ENCODE measurements around the gene KANK4.

Gene KANK4

GRCh38 chr1:62336995-62337705 is 17.9 kb upstream of the KANK4 start:
- DNase-seq: no peak
- no peak for ATAC-seq

DNA sequence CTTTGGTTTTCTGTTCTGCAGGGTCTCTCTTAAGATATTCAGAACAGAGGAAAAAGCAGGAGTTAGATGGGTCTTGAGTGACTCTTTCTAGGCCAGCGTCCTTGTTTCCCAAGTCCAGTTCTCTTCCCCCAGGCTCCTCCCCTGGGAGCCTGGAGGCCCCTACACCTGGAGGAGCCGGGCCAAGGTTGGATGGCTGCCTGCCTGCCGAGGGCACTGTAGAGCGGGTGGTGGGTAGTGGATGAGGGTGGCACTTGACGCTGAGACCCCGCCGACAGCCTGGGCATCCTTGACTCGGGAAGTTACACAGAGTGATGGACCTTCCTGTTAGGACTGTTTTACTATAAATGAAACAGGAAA is 17.4 kb upstream of the KANK4 start:
- no peak for ATAC-seq
- DNase-seq: no peak

DNA sequence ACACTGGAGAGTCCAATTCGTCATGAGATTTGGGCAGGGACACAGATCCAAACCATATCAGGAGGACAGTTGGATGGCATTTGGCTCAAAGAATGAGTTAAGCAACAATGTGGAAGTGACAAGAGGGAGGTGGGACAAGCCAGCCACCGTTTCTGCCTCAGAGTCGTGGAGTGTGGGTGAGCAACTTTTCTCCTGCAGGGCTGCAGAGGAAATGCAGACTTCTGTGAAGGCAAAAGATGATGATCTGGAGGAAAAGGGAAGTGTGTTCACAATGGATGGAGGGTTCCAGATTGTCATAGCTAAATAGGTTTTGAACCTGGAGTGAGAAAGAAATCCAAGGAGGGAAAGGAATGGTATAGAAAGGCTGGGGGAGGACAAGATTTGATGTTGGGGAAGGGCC is 16.4 kb upstream of the KANK4 start:
- no peak for DNase-seq
- ATAC-seq: no peak

GRCh38 chr1:62334434-62334985 is 15.3 kb upstream of the KANK4 start:
- DNase-seq (no peak), ATAC-seq (no peak)

- peak; percentile 8 for DNase-seq
- peak; percentile 66 for ATAC-seq
These were observed 14.2 kb upstream of the KANK4 start for GRCh38 chr1:62333441-62333840.

DNA sequence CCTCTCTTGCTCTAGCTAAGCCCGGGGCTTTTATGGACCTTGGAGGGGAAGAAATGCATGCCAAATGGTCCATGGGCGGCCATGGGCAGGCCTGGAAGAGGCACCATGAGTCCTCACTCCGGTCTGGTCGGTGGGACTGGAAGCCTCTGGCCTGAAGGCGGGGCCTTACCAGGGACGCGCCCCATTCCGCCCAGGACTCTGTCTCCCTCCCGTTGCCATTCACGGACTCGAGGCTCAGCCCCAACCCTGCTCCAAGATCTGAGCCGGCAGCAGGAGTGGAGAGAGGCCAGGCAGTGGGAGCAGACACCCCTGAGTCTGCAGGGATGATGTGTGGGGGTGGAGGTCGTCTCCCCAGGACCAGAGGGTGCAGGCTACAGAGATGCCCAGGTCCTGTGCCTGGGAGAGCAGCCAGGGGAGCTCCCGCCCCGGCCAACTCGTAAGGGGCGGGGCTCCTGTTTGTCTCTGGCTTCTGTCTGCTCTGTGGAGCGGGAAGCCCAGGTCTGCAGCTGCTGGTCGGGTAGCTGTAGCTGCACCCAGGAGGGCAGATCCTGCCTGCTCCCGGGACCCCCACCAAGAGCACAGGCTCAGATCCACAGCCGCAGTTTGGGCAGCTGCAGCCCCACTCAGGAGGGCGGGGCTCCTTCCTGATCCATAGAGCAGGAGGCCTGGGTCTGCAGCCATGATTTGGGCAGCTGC is 8.3 kb upstream of the KANK4 start:
- DNase-seq: no peak
- no peak for ATAC-seq

- DNase-seq (no peak), ATAC-seq (no peak)
These were observed 6.4 kb upstream of the KANK4 start for GRCh38 chr1:62325681-62326080.

GRCh38 chr1:62325081-62325480 is 5.8 kb upstream of the KANK4 start:
- DNase-seq (no peak), ATAC-seq (no peak)

DNA sequence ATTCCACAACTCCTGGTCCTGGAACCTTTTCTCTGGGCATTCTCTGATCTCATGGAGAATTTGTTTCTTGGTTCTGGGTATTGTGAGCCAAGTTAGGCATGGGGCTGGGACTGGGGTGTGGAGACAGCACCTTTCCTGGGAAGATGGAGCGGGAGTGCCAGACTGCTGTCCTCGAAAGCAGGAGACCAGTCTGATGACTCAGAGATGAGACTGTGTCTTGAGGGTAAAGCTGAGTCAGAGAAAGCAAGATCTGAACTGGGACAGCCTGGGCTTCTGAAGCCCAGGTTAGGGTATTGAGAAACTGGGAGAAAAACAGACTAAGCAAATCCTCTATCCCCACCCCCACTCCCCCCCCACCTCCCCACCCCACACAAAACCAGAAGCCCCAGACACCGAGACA is 2.2 kb upstream of the KANK4 start:
- ATAC-seq (peak; percentile 50), DNase-seq (no peak)

- ATAC-seq (no peak), DNase-seq (no peak)
These were observed 896 bp downstream of the KANK4 start for GRCh38 chr1:62318320-62318755.

DNA sequence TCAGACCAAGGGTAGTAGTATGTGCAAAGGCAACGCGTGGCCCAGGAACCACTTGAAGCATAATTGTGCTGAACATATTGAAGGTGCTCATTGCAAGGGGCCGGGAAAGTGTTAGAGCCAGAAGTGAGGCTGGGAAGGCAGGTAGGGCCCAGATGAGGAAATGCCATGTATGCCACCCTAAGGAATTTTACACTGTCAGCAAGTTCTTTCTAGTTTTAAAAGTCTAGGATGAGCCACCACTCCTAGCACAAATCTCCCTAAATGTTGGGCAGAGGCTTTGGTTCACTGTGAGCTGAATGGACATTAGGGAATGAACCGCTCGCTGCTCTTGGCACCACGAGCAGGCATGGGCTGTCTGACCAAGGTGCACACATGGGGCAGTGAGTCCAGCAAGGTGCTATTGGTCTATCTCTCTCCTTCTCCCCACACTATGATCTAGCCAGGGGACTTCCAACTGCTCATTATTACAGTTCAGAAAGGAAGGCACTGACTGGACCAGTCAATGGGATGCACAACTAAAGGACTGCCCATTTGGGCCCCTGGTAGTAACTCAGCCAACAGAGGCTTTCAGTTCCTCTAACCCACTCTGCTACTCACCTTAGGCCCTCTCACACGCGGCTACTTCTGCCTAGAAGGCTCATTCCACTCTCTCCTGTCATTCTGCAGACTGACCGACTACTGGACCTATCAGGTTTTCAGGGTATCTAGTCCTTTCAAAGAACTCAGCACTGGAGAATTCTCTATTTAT is 2.0 kb downstream of the KANK4 start:
- no peak for ATAC-seq
- no peak for DNase-seq

DNA sequence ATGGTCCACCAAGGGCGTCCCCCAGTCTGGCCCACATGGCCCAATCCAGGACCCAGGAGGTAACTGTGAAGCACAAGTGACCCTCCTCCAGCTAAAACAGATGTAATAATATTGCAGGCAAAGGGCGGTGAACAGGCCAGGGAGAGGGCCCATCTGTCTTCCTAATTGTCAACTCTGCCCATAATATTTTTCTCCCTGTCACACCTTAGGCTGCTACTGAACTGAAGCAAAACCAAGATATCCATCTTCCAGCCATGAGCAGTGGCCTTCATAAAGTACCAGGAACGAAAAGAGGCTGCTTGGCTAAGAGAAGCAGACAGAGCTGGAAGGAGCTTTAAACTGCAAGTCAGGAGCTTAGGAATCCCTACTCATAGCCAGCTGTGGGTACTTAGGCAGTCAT is 3.1 kb downstream of the KANK4 start:
- ATAC-seq (no peak), DNase-seq (no peak)

DNA sequence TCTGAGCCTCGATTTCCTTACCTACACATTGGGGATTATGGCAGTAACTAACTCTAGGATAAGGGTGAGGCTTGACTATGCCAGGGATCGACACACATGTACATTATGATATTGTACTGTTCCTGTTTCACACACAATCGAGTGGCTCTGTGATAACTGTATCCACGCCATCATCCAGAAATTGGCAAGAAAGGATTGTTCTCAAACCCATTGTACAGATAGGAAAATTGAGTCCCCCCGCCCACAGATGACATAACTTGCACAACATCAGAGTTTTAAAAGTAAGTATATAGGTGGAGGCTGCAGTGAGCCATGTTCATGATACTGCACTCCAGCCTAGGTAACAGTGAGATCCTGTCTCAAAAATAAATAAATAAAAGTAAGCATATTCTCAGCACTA is 3.8 kb downstream of the KANK4 start:
- no peak for DNase-seq
- ATAC-seq: no peak

DNA sequence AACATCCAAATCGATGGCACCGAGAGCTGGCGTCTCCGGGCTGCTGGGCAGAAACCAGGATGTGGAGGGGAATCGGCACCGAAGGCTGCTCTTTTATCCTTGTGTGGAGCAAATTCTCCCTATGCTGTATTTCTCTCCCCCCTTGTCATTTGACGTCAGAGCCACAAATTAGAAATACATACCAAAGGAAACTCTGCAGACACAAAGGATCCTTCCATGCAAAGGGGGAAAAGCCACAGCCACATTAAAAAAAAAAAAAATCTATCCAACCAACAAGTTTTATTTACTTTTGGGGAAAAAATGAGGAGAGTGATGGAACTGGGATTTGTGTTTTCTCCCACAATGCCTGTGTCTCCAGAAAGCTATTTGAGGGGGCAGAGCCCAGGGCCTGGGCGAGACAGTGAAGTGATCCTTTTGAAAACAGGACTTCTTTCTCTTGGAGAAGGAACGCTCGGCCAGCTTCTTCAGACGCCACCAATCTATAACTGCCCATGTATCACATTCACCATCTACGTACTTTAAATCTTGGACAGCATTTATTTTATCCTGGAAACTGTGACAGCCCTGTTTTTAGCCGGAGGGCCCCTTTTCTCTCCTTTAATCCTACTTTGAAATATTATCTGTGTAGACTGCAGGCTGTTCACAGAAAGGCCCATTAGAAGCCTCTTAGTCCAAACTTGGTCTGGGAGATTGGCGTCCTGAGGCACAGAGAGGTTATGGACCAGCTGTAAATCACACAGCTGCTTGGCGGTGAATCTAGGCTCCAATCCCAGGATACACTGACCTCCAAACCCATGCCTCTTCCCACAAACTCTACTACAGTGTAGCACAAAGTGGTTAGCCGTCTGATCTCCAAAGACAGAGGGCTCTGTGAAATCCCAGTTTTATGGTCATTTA is 4.5 kb downstream of the KANK4 start:
- DNase-seq: no peak
- ATAC-seq: no peak

GRCh38 chr1:62312698-62313097 is 6.5 kb downstream of the KANK4 start:
- ATAC-seq: no peak
- DNase-seq: no peak

DNA sequence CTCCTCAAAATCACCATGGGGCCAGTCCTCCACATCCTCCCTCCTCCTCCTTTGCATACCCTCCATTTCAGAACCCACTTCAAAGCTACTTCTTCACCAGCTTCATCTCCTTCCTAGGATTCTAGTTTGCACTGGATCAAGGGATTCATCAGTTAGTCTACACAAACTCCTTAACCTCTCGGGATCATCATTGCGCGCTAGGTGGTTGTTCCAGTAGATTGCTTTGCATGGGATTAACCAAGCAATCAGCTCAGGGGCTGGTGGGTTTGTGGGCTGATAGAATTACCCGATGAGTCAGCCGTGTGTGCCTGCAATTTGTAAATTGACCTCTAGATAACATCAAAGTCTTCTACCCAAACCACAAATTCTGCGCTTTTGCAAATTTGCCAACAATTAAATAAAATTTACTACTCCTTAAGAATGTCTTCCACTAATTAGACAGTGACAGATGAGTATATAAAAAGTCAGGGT is 7.7 kb downstream of the KANK4 start:
- DNase-seq (no peak), ATAC-seq (no peak)

GRCh38 chr1:62309906-62310305 is 9.3 kb downstream of the KANK4 start:
- no peak for ATAC-seq

GRCh38 chr1:62308606-62309005 is 10.6 kb downstream of the KANK4 start:
- DNase-seq (no peak), ATAC-seq (no peak)

More at GRCh38 chr1:62309906-62310305, 9.3 kb downstream of the KANK4 start:
- no peak for DNase-seq

DNA sequence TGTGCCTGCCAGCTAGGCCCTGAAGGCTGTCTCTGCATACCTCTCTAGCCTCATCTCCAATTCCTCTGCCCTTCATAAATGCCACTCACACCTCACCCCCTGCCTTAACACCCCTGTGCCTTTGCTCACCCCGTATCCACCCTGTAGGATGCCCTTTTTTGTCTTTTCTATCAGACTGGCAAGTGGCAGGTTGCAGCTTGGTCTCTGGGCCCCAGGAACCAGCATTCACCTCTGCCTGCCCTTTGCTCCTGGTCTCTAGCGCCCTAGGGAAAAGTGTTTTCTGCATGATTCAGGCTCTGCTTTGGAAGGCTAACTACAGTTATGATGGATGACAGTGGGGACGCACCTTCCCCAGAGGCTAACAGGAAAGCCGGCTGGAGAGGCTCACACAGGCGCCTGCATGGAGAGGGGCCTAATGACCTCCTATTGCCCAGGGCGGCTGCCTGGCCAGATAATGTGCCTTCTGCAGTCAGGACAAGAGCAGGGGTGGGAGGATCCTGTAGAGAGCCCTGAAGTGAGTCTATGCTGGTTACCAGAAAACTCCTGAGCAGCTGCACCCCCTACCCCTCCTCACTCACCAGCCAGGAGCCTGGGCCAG is 11.2 kb downstream of the KANK4 start:
- no peak for ATAC-seq
- no peak for DNase-seq

- DNase-seq: no peak
- ATAC-seq: no peak
These were observed 11.8 kb downstream of the KANK4 start for GRCh38 chr1:62307446-62307845.

- DNase-seq (no peak), ATAC-seq (no peak)
These were observed 13.2 kb downstream of the KANK4 start for GRCh38 chr1:62306065-62306464.

Measured in stimulated activated naive CD8-positive, alpha-beta T cell treated with anti-CD3 and anti-CD28 coated beads, Interleukin-15, Interleukin-2, amounts not matched to agents 100 U/mL and 50 U/mL, for 24 hours (primary cell).